Mucosa of rectum (tissue), 2 donors: ENCODE results near the gene TRPC4AP.
"Not testable (repeated sequence)": the region's sequence is repeated elsewhere in the genome, so short reads cannot be mapped to it uniquely, and the experiment has no call there.

Experiments used
- H3K27ac ChIP-seq, 2 donors: one replicate each; pipeline ENCODE4 v1.7.0; 2013; ENCODE audit warnings: inconsistent platforms in 2 of 2, low read depth in 2 of 2, low read length in 2 of 2
- H3K27me3 ChIP-seq, 2 donors: one replicate each; pipeline ENCODE4 v1.7.0; 2013; ENCODE audit warnings: low read length in 2 of 2; ENCODE audit not compliant: control insufficient read depth in 2 of 2, insufficient read depth in 2 of 2
- H3K36me3 ChIP-seq, 2 donors: one replicate each; pipeline ENCODE4 v1.7.0; 2013; ENCODE audit warnings: low read length in 2 of 2; ENCODE audit not compliant: control insufficient read depth in 2 of 2, insufficient read depth in 2 of 2
- H3K4me1 ChIP-seq, 2 donors: one replicate each; pipeline ENCODE4 v1.7.0; 2013; ENCODE audit warnings: low read length in 2 of 2, mild to moderate bottlenecking in 1 of 2; ENCODE audit not compliant: control insufficient read depth in 2 of 2, insufficient read depth in 2 of 2
- H3K4me3 ChIP-seq, 2 donors: one replicate each; pipeline ENCODE4 v1.7.0; 2013; ENCODE audit warnings: low read length in 2 of 2
- H3K9ac ChIP-seq, 2 donors: one replicate each; pipeline ENCODE4 v1.7.0; 2013; ENCODE audit warnings: low read length in 2 of 2, low read depth in 1 of 2, mild to moderate bottlenecking in 1 of 2
- H3K9me3 ChIP-seq, 2 donors: one replicate each; pipeline ENCODE4 v1.7.0; 2013; ENCODE audit warnings: low read length in 2 of 2; ENCODE audit not compliant: control insufficient read depth in 2 of 2
- donor health status: healthy.
- donor health status: Normal muscosa, but diverticular disease.

The TRPC4AP gene

DNA sequence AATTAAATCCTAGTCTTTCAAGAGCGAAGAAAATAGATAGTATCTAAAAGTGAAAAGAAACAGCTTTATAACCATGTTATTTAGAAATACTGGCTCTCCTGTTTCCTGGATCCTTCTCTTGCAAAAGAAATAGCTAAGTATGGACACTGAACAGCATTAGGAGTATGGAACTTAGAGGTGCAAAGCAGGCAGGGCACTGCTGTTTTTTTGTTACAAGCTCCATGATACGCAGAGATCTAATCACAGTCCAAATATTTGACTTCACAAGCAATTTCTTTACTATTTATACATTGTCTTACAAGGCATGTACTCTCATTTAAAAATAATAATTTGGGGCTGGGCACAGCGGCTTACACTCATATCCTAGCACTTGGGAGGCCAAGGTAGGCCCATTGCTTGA is 7.6 kb downstream of the TRPC4AP start:
- Histone ChIP-seq H3K27me3 (no peaks in the 10 kb centered on the region), H3K9me3 (no peaks in the 10 kb centered on the region), H3K4me1 (peaks cover 2 to 3% of the 10 kb centered on the region in 2 donors), H3K4me3 (no peak overlapping the region), H3K27ac (no peak overlapping the region), H3K9ac (no peak overlapping the region), H3K36me3 (peaks cover 0 to 2% of the 10 kb centered on the region in 2 donors)

DNA sequence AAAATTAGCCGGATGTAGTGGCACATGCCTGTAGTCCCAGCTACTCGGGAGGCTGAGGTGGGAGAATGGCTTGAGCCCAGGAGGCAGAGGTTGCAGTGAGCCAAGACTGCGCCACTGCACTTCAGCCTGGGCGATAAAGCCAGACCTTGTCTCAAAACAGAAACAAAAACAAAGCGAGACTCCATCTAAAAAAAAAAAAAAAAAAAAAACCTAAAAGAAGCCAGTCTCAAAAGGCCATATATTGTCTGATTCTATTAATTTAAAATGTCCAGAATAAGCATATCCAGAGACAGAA is 12.3 kb downstream of the TRPC4AP start:
- H3K4me3 ChIP-seq, H3K27ac ChIP-seq, H3K9me3 ChIP-seq, H3K27me3 ChIP-seq, H3K9ac ChIP-seq, H3K4me1 ChIP-seq: not testable (repeated sequence)
- H3K36me3 ChIP-seq = peaks cover 12 to 15% of the 10 kb centered on the region in 2 donors

DNA sequence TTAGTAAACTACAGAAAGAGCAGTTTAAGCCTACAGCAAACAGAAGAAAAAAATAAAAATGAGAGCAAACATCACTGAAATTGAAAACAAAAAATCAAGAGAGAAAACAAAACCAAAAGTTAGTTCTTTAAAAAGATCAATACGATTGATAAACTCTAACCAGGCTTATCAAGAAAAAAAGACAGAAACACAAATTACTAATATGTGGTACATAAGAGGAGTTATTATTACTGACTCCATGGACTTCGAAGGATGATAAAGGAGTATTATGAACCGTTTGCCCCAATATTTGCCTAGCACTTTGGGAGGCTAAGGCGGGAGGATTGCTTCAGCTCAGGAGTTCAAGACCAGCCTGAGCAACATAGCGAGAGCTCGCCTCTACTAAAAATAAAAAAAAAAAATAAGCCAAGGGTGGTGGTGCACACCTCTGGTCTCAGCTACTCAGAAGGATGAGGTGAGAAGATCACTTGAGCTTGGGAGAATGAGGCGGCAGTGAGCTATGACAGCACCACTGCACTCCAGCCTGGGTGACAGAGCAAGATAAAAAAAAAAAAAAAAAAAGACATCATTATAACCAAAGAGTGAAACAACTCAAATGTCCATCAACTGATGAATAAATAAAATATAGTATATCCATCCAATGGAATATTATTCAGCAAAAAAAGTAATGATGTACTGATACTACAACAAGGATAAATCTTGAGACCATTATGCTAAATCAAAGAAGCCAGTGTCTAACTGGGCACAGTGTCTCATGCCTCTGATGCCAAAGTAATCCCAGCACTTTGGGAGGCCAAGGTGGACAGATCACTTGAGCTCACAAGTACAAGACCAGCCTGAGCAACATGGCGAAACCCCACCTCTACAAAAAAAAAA is 12.9 kb downstream of the TRPC4AP start:
- Histone ChIP-seq H3K9ac (no peak overlapping the region), H3K4me1 (peaks cover 0 to 2% of the 10 kb centered on the region in 2 donors), H3K27me3 (no peaks in the 10 kb centered on the region), H3K27ac (no peak overlapping the region), H3K36me3 (peaks cover 12 to 15% of the 10 kb centered on the region in 2 donors), H3K9me3 (no peaks in the 10 kb centered on the region), H3K4me3 (no peak overlapping the region)

DNA sequence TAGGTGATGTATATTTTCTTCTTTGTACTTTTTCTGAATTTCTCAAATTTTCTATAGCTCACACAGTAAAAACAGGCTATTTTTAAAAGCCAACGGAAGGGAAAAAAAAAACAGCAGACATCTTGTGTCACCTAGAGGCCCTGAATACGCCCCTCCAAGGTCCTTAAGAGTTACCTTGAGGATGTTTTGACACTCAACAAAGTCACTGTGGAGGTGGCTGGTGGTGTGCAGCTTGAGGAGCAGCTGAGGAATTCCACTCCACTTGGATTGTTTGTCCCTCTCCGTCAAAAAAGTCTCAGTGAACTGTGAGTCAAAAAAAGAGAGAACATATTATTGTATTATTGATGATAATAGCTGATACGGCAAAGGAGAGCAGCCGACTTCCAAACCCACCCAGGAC is 14.7 kb downstream of the TRPC4AP start:
- no peaks in the 10 kb centered on the region for H3K9me3 ChIP-seq
- peaks cover 12 to 15% of the 10 kb centered on the region in 2 donors for H3K36me3 ChIP-seq
- H3K9ac ChIP-seq = no peak overlapping the region
- no peak overlapping the region for H3K27ac ChIP-seq
- no peak overlapping the region for H3K4me3 ChIP-seq
- no peaks in the 10 kb centered on the region for H3K27me3 ChIP-seq
- peaks cover 0 to 2% of the 10 kb centered on the region in 2 donors for H3K4me1 ChIP-seq

DNA sequence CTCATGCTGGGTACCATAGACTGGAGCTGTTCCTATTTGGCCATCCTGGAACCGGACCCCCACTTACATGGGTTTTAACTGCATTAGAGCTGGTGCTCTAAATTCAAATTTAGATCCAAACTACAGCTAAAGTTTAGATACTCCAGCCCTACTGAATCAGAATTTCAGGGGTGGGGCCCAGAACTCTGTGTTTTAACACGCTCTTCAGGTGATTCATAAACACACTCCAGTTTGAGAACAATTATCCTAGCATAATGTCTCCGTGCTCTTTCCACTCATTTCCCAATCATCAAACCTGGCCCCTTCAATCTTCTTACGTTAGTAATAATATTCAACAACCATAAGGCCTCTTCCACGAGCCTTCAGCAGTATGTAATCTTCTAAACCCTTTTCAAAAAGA is 15.3 kb downstream of the TRPC4AP start:
- H3K9me3 ChIP-seq = no peaks in the 10 kb centered on the region
- no peak overlapping the region for H3K9ac ChIP-seq
- no peak overlapping the region for H3K27ac ChIP-seq
- peaks cover 0 to 2% of the 10 kb centered on the region in 2 donors for H3K4me1 ChIP-seq
- no peak overlapping the region for H3K4me3 ChIP-seq
- H3K27me3 ChIP-seq = no peaks in the 10 kb centered on the region
- peaks cover 12 to 15% of the 10 kb centered on the region in 2 donors for H3K36me3 ChIP-seq

DNA sequence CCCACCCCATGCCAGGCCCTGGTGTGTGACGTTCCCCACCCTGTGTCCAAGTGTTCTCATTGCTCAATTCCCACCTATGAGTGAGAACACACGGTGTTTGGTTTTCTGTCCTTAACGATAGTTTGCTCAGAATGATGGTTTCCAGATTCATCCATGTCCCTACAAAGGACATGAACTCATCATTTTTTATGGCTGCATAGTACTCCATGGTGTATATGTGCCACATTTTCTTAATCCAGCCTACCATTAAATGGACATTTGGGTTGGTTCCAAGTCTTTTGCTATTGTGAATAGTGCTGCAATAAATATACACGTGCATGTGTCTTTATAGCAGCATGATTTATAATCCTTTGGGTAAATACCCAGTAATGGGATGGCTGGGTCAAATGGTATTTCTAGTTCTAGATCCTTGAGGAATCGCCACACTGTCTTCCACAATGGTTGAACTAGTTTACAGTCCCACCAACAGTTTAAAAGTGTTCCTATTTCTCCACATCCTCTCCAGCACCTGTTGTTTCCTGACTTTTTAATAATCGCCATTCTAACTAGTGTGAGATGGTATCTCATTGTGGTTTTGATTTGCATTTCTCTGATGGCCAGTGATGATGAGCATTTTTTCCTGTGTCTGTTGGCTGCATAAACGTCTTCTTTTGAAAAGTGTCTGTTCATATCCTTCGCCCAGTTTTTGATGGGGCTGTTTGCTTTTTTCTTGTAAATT is 21.0 kb downstream of the TRPC4AP start:
- not testable (repeated sequence) for H3K4me3 ChIP-seq, H3K9ac ChIP-seq, H3K27me3 ChIP-seq, H3K27ac ChIP-seq, H3K9me3 ChIP-seq, H3K4me1 ChIP-seq
- H3K36me3 ChIP-seq = peaks cover 11 to 15% of the 10 kb centered on the region in 2 donors

DNA sequence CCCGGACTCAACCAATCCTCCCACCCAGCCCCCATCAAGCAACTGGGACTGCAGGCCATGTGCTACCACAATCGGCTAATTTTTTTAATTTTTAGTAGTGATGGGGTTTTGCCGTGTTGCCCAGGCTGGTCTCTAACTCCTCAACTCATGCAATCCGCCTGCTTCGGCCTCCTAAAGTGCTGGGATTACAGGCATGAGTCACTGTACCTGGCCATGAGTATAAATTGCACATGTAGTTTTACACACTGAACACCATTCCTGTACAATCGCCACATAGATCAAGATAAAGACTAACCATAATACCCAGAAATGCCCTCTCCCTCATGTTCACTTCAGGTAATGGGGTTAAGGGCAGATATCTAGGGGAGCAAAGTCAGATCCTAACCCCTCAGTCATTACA is 26.4 kb downstream of the TRPC4AP start:
- Histone ChIP-seq H3K27me3 (no peaks in the 10 kb centered on the region), H3K9me3 (no peaks in the 10 kb centered on the region), H3K27ac (no peak overlapping the region), H3K36me3 (peaks cover 20 to 23% of the 10 kb centered on the region in 2 donors), H3K4me3 (no peak overlapping the region), H3K9ac (no peak overlapping the region), H3K4me1 (no peaks in the 10 kb centered on the region)

DNA sequence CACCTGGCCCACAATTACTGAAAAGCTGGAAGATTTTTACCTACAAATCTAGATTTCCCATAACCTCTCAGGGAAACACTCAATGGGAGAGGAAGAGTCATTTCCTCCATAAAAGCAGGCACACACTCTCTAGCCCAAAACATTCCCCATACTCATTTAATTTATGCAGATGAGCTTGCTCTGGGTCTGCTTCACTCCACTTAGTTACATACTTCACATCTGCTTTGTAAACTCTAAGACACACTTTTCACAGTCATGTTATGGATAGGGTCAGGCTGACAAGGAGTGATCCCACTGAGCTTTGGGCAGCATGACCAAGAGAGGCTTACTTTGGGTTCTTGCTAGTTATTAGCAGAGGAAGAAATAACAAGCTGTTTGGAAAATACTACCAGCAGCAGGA is 27.4 kb downstream of the TRPC4AP start:
- Histone ChIP-seq H3K4me1 (no peaks in the 10 kb centered on the region), H3K27me3 (no peaks in the 10 kb centered on the region), H3K36me3 (peaks cover 20 to 23% of the 10 kb centered on the region in 2 donors), H3K9ac (no peak overlapping the region), H3K4me3 (no peak overlapping the region), H3K9me3 (no peaks in the 10 kb centered on the region), H3K27ac (no peak overlapping the region)

DNA sequence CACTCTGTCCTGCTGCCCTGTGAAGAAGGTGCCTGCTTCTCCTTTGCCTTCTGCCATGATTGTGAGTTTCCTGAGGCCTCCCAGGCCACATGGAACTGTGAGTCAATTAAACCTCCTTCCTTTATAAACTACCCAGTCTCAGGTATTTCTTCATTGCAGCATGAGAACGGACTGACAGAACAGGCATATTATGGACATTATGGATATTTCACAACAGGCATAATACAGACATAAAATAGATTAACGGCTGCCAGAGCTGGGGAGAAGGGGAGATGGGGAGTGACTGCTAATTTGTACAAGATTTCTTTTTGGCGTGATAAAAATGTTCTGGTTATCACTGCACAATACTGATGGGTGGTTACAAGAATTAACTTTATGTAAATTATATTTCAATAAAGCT is 29.4 kb downstream of the TRPC4AP start:
- H3K36me3 ChIP-seq = peaks cover 15 to 16% of the 10 kb centered on the region in 2 donors
- no peak overlapping the region for H3K27ac ChIP-seq
- H3K27me3 ChIP-seq = no peaks in the 10 kb centered on the region
- H3K4me1 ChIP-seq = no peaks in the 10 kb centered on the region
- no peak overlapping the region for H3K9ac ChIP-seq
- no peak overlapping the region for H3K4me3 ChIP-seq
- no peaks in the 10 kb centered on the region for H3K9me3 ChIP-seq

DNA sequence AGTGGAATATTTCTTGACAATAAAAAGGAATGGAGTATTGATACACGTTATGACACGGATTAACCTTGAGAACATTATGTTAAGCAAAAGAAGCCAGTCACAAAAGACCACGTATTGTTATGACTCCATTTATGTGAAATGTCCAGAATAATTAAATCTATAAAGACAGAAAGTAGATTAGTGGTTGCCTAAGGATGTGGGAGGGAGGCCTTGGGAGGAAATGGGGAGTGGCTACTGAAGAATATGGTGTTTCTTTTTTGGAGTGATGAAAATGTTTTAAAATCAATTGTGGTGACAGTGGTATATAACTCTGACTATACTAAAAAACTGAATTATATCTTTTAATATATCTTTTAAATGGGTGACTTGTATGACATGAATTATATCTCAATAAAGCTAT is 30.1 kb downstream of the TRPC4AP start:
- Histone ChIP-seq H3K27me3 (no peaks in the 10 kb centered on the region), H3K9ac (no peak overlapping the region), H3K27ac (no peak overlapping the region)

More for the DNA sequence above, 30.1 kb downstream of the TRPC4AP start:
- Histone ChIP-seq H3K4me3 (no peak overlapping the region), H3K4me1 (no peaks in the 10 kb centered on the region), H3K36me3 (peaks cover 11% of the 10 kb centered on the region in 2 donors), H3K9me3 (no peaks in the 10 kb centered on the region)
